DMS53 treated with DMSO at 0.1 percent for 48 hours (cell line): ENCODE results near the gene GRAMD1A.
A peak's percentile ranks its signal among the peaks of the same experiment; 100 is the strongest.
"Not testable (repeated sequence)": the region's sequence is repeated elsewhere in the genome, so short reads cannot be mapped to it uniquely, and the experiment has no call there.

ENCODE experiments used
- DNase-seq: peaks from one replicate; lab custom pipeline; 2025; ENCODE audit not compliant: unreplicated experiment; lab: John Stamatoyannopoulos, UW

GRAMD1A gene

DNA sequence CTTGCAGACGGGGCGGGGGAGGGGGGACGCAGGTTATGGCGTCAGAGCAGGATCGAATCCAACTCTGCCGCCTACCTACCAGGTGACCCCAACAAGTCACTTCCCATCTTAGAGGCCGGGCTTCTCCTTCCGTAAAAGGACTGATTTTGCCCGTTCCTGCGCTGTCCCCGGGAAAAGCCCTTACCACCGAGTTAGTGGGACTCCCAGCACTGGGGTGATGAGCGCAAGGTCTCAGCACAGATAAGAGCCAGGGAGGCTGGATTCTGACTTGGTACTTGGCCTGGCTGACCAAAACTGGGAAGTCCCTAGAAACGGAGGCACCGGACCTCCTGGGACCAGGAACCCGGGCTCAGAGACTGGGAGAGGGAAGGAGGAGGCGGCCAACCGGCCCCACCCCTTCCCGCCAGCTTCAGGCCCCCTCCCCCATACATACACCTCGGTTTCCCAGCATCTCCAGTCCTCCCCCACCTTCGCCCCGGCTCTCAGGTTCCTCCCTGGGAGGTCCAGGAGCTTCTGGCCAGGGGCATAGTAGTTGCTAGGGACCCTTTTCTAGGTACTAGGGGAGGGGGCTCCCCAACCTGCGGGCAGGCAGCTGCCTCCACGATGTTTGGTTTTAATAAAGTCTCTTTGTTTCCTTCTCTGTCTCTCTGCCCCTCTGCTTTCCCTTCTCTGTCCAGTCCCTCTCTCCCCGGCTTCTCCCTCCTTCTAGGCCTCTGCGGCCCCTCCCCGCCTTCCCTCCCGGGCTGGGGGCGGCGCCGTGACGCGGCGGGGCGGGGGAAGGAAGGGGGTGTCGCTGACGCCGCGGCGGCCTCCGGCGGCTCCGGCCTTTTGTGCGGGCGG is at the start of gene GRAMD1A:
TSS of gene GRAMD1A (plus strand) at position 826 of the 840 bp plus-strand sequence. CDS start 156 bp downstream, outside the sequence.
- peak; percentile 80 for DNase-seq

GRCh38 chr19:34953092-34953491 is 47.0 kb upstream of the GRAMD1A start:
- no peak for DNase-seq

GRCh38 chr19:34957830-34958751 is 42.0 kb upstream of the GRAMD1A start:
- no peak for DNase-seq

DNA sequence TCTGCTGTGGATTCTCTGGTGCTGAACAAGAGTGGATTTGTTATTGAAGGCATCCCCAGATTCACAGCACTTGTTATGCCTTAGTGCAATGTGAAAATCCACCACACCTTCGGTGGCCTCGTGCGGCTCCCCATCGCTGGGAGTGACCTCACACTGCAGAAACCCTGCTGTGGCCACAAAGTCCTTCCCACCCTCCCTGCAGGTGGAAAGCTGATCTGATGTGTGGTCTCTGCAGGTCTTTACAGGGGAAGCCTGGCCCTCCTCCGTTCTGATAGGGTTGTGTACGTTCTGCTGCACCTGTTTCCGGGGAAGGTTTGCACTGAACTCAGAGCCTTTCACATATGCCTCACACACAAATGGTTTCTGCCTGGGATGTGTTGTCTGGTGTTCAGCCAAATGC is 41.1 kb upstream of the GRAMD1A start:
- DNase-seq = no peak

DNA sequence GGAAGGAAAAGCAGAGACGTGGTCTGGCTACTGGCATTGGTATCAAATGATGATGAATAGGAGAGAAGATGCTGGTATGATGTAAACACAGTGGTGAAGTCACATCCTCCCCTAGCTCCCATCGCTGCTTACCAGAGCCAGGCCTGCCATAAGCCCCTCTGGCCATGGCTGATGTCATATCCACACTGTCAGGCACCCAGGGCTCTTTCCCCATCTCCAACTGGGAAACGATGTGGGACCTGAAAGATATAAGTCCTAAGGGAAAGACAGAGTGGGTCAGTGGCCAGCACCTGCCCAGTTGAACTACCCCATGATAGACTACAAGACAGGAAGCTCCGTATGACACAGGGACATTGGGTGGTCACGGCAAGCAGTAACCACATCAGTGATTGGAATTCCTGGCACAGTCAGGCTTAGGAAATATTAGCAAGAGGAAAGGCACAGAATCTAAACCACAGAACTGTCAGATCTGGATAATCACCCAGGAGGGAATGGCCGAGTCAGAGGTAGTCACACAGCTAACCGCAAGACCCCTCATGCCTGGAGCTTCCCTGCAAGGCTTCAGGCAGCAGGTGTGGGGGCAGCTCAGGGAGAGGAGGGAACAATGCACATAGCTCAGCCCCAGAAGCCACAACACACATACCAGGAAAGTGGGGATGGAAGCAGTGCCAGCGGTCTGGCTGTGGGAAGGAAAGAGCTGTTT is 39.9 kb upstream of the GRAMD1A start:
- no peak for DNase-seq

- no peak for DNase-seq
Measured at GRCh38 chr19:34960940-34961679, 39.0 kb upstream of the GRAMD1A start.

- peak; percentile 7 for DNase-seq
Measured at GRCh38 chr19:34961775-34962686, 38.1 kb upstream of the GRAMD1A start.

DNA sequence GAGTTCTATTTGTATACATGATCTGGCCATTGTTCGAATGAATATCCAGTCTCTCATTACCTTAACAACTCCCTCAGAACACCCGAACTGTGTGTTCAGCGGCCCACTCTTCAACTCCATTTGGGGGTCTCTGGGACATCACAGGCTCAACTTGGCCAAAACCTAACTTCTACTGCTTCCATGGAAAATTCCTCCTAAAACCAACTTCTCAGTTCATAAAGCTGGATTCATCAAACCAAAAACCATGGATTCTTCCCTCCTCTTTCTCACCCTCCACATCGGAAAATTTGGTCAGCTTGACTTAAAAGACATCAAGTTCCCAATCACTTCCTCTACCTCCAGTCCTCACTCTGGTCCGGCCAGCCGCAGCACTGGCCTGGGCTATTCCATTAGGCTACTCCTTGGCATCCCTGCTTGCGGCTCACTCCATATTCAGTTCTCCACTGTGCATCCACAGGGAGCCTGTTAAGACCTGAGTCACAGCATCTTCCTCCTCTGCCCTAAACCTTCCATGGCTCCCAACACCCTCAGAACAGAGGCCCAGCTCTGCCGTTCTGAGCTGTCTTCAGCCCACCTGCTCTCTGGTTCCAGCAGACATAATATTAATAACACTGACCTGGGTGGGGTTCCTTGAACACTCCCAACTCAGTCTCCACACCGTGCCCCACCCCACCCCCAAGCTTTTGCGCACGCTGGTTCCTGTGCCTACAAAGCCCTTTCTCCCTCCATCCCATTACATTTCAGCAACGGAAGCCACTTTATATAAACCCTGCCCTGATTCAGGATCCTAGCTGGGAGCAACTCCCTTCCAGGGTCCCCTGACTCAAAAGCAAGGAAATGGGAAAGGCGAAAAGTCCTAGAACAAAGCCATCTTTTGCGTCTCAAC is 37.2 kb upstream of the GRAMD1A start:
- no peak for DNase-seq

DNA sequence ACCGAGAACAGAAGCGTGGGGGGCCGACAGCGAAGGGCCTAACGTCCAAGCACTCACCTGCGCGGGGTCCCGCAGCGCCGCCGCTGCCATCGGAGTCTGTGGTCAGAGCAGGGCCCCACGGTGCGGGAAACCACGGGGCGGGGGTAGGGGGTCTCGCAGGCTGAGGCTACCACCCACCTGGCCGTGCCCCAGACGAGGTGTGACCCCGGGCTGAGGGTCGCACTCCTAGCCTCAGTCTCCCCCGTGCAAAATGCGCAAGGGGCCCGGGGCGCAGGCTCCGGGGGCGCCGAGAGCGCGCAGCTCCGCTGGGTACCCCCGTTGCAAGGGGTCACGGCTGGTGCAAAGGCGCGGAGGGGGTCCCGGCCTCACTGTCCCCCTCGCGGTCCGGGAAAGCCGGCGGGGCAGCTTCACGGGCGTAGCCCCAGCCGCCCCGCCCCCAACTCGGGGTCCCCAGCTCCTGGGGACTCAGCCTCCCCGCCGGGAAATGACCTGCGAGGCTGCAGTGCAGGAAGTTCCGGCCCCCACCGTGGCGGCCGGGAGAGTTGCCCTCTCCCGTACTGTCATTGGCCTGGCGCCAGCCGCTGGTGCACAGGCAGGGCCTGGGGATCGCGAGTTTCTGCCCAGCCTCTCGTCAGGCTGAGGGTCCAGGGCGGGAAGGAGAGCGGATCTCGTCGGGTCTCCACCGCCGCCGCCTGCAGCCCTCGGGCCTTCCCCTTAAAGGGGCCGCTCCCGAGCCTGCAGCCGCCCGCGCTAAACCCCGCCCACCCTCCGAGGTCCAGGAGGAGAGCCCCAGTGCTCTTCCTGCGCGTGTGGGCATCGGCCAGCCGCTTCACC is 36.3 kb upstream of the GRAMD1A start, which contains the start of gene ZNF792:
TSS of gene ZNF792 (minus strand) at position 657 of the 834 bp plus-strand sequence. CDS start at position 90, 567 bp downstream.
- DNase-seq = peak; percentile 52

DNA sequence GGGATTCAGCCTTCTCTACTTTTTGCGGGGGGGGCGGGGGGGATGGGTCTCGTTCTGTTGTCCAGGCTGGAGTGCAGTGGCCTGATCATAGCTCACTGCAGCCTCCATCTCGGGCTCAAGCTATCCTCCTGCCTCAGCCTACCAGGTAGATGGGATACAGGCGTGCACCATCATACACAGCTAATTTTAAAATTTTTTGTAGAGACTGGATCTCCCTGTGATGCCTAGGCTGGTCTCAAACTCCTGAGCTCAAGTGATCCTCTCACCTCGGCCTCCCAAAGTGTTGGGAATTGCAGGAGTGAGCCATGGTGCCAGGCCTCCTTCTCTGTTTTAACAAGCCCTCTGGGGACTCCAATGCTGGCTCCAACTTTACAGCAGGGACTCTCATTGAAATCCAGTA is 35.5 kb upstream of the GRAMD1A start:
- no peak for DNase-seq

- DNase-seq = not testable (repeated sequence)
Measured at GRCh38 chr19:34965505-34965904, 34.6 kb upstream of the GRAMD1A start.

- no peak for DNase-seq
Measured at GRCh38 chr19:34967551-34967950, 32.6 kb upstream of the GRAMD1A start.

- no peak for DNase-seq
Measured at GRCh38 chr19:34969721-34970120, 30.4 kb upstream of the GRAMD1A start.

GRCh38 chr19:34970185-34970780 is 29.8 kb upstream of the GRAMD1A start:
- not testable (repeated sequence) for DNase-seq

DNA sequence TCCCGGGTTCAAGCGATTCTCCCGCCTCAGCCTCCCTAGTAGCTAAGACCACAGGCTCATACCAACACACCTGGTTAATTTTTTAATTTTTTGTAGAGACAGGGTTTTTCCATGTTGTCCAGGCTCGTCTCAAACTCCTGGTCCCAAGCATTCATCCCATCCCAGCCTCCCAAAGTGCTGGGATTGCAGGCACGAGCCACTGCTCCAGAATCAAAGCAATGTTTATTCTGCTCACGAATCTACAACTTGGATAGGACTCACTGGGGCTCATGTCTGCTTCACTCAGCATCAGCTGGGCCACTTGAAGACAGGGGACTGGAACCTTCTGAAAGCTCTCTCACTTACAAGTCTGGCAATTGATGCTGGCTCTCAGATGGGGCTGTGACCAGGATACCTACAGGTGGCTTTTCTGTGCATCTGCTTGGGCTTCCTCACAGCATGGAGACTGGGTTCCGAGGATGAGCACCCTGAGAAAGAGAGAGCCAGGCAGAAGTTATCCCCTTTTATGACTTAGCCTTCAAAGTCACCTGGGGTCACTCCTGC is 27.9 kb upstream of the GRAMD1A start:
- no peak for DNase-seq

- DNase-seq = no peak
Measured at GRCh38 chr19:34974646-34975045, 25.5 kb upstream of the GRAMD1A start.

DNA sequence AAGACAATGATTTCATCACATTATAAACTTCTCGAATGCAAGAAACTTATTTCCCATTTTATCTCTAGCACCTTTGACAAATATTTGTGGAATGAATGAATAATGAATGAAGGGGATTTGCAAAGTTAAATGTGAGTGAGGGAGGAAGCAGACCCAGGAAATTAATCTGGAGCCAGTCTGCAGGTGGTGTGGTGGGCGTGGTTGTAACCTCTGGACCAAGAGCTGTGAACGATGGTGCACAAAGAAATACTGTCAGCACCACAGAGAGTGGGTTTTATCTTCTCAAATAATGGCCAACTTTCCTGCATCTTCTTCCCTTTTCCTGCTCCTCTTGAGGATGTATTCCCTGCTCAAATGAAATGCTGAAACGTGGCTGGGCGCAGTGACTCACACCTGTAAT is 25.1 kb upstream of the GRAMD1A start:
- DNase-seq = no peak
